ENCODE data around the gene SHISAL1.

The SHISAL1 gene

DNA sequence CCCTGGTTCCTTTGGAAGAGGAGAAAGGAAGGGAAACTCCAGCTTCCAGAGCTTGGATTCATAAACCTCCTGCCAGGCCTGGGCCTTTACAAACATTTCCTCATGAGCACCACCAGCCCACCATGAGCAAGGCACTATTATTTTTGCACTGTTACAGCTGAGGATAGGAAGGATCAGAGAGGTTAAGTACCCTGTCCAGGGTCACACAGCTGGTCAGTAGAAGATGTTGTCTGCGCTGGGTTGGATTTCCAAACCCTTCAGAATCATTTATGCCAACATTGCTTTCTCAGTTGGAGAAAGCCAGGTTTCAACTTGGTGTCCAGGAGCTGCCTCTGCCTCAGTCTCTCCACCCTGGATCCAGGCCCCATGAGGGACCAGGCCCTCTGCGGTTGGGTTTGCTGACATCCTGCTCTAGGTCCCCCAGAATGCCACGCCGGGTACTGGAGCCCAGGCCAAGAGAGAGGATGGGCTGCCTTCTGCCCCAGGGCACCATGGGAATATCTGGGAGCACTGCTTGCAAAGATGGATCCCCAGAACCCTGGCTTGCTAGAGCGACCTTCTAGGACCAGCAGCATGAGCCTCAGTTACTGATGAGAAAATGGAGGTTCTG lies 29.7 kb upstream of the SHISAL1 start:
- Histone ChIP-seq H3K36me3 (ENCODE audit: control insufficient read depth, insufficient read depth, low read length) (no peaks in the 10 kb centered on the region), H3K27ac (ENCODE audit: low read depth, low read length, severe bottlenecking) (peak overlapping the region; percentile 78), H3K4me1 (ENCODE audit: control insufficient read depth, insufficient read depth, low read length, poor library complexity, severe bottlenecking) (peaks cover 6% of the 10 kb centered on the region), H3K4me3 (ENCODE audit: extremely low read depth, insufficient read depth, low read length, poor library complexity, severe bottlenecking) (no peak overlapping the region), H3K9me3 (ENCODE audit: control insufficient read depth, low read length) (no peaks in the 10 kb centered on the region)
- 94 to 98% methylated on average over 5 of the region's 5 CpGs for WGBS, 2 experiments (ENCODE audit: insufficient coverage in 2 of 2)

GRCh38 chr22:44341431-44342346 lies 28.9 kb upstream of the SHISAL1 start:
- Histone ChIP-seq H3K4me1 (ENCODE audit: control insufficient read depth, insufficient read depth, low read length, poor library complexity, severe bottlenecking) (peaks cover 10% of the 10 kb centered on the region), H3K9me3 (ENCODE audit: control insufficient read depth, low read length) (no peaks in the 10 kb centered on the region), H3K27ac (ENCODE audit: low read depth, low read length, severe bottlenecking) (peak overlapping the region; percentile 78), H3K36me3 (ENCODE audit: control insufficient read depth, insufficient read depth, low read length) (no peaks in the 10 kb centered on the region), H3K4me3 (ENCODE audit: extremely low read depth, insufficient read depth, low read length, poor library complexity, severe bottlenecking) (no peak overlapping the region)
- WGBS, 2 experiments (ENCODE audit: insufficient coverage in 2 of 2): 68 to 72% methylated on average over 14 to 15 of the region's 17 CpGs

DNA sequence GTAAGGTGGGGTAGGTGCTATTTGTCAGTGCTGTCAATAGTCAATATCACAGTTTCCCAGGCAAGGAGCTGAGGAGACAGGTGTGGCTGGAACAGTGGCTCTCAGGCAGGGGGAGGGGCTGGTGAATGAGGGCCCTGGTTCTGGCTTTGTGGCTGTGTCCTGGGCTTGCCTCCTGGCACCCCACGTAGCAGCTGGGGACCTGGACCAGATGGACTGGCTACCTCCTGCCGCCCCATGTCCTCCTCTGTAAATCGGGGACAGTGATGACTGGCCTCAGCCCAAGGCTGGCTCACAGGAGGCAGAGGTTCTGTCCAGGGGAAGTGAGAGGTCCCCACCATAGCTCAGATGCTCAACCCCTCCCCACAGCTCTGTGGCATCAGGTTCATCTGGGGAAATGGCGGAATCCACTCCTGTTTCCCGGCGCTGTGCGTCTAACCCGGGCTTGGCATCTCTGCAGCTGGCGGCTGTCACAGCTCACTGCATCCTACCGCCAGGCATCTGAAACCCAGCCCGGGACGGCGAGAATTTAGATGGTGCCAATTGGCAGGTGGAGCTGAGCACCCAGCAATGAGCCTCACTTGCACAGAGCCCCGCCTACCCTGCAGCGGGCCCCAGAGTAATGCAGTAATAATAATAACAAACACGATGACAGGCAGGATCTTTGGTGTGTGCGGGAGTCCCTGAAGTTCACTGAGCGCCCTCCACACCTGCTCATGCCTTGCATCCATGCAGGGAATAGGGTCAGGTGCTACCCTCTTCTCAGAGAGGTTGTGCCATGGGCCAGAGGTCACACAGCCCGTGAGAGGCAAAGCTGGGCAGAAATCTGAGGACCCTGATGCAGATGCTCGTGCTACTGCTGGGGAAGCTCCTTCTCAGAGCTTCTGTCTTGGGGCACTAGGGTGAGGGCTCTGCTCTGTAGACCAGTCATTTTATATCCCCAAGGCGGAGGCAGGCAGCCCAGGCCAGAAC lies 27.8 kb upstream of the SHISAL1 start:
- no peak overlapping the region for H3K4me3 ChIP-seq (ENCODE audit: extremely low read depth, insufficient read depth, low read length, poor library complexity, severe bottlenecking)
- no peaks in the 10 kb centered on the region for H3K9me3 ChIP-seq (ENCODE audit: control insufficient read depth, low read length)
- H3K27ac ChIP-seq (ENCODE audit: low read depth, low read length, severe bottlenecking): no peak overlapping the region
- no peaks in the 10 kb centered on the region for H3K36me3 ChIP-seq (ENCODE audit: control insufficient read depth, insufficient read depth, low read length)
- WGBS, 2 experiments (ENCODE audit: insufficient coverage in 2 of 2): 91 to 94% methylated on average over 18 to 20 of the region's 21 CpGs
- H3K4me1 ChIP-seq (ENCODE audit: control insufficient read depth, insufficient read depth, low read length, poor library complexity, severe bottlenecking): peaks cover 10% of the 10 kb centered on the region

GRCh38 chr22:44338906-44339305 lies 26.2 kb upstream of the SHISAL1 start:
- WGBS, 2 experiments (ENCODE audit: insufficient coverage in 2 of 2): 85 to 100% methylated on average over 1 to 2 of the region's 2 CpGs
- H3K27ac ChIP-seq (ENCODE audit: low read depth, low read length, severe bottlenecking): no peak overlapping the region
- no peaks in the 10 kb centered on the region for H3K9me3 ChIP-seq (ENCODE audit: control insufficient read depth, low read length)
- peaks cover 10% of the 10 kb centered on the region for H3K4me1 ChIP-seq (ENCODE audit: control insufficient read depth, insufficient read depth, low read length, poor library complexity, severe bottlenecking)
- H3K36me3 ChIP-seq (ENCODE audit: control insufficient read depth, insufficient read depth, low read length): no peaks in the 10 kb centered on the region
- H3K4me3 ChIP-seq (ENCODE audit: extremely low read depth, insufficient read depth, low read length, poor library complexity, severe bottlenecking): no peak overlapping the region

- Histone ChIP-seq H3K4me1 (ENCODE audit: control insufficient read depth, insufficient read depth, low read length, poor library complexity, severe bottlenecking) (peaks cover 10% of the 10 kb centered on the region), H3K9me3 (ENCODE audit: control insufficient read depth, low read length) (no peaks in the 10 kb centered on the region), H3K27ac (ENCODE audit: low read depth, low read length, severe bottlenecking) (no peak overlapping the region), H3K4me3 (ENCODE audit: extremely low read depth, insufficient read depth, low read length, poor library complexity, severe bottlenecking) (no peak overlapping the region), H3K36me3 (ENCODE audit: control insufficient read depth, insufficient read depth, low read length) (no peaks in the 10 kb centered on the region)
- WGBS, 2 experiments (ENCODE audit: insufficient coverage in 2 of 2): 85 to 92% methylated on average over 3 to 7 of the region's 8 CpGs
These were observed 25.5 kb upstream of the SHISAL1 start for GRCh38 chr22:44338177-44338810.

DNA sequence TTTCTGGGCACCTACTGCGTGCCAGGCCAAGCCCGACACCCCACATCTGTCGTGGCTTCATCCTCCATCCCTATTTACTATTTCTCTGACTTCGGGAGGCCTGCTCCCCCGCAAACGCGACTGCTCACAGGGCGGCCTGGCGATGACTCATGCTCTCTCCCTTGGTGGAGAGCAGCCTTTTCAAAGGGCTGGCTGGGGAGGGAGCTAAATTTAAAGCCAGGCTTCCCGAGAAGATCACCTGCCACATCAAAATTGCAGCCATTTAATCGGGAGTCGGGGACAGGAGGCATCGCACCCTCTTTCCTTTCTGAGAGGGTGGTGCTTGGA lies 24.9 kb upstream of the SHISAL1 start:
- Histone ChIP-seq H3K4me1 (ENCODE audit: control insufficient read depth, insufficient read depth, low read length, poor library complexity, severe bottlenecking) (peaks cover 10% of the 10 kb centered on the region), H3K27ac (ENCODE audit: low read depth, low read length, severe bottlenecking) (no peak overlapping the region), H3K9me3 (ENCODE audit: control insufficient read depth, low read length) (no peaks in the 10 kb centered on the region), H3K4me3 (ENCODE audit: extremely low read depth, insufficient read depth, low read length, poor library complexity, severe bottlenecking) (no peak overlapping the region), H3K36me3 (ENCODE audit: control insufficient read depth, insufficient read depth, low read length) (no peaks in the 10 kb centered on the region)
- 9 to 14% methylated on average over 9 to 12 of the region's 13 CpGs for WGBS, 2 experiments (ENCODE audit: insufficient coverage in 2 of 2)

GRCh38 chr22:44336962-44337677 lies 24.4 kb upstream of the SHISAL1 start:
- no peak overlapping the region for H3K27ac ChIP-seq (ENCODE audit: low read depth, low read length, severe bottlenecking)
- H3K36me3 ChIP-seq (ENCODE audit: control insufficient read depth, insufficient read depth, low read length): no peaks in the 10 kb centered on the region
- WGBS, 2 experiments (ENCODE audit: insufficient coverage in 2 of 2): 53 to 61% methylated on average over 17 to 20 of the region's 21 CpGs
- no peak overlapping the region for H3K4me3 ChIP-seq (ENCODE audit: extremely low read depth, insufficient read depth, low read length, poor library complexity, severe bottlenecking)
- H3K4me1 ChIP-seq (ENCODE audit: control insufficient read depth, insufficient read depth, low read length, poor library complexity, severe bottlenecking): peaks cover 10% of the 10 kb centered on the region
- no peaks in the 10 kb centered on the region for H3K9me3 ChIP-seq (ENCODE audit: control insufficient read depth, low read length)

DNA sequence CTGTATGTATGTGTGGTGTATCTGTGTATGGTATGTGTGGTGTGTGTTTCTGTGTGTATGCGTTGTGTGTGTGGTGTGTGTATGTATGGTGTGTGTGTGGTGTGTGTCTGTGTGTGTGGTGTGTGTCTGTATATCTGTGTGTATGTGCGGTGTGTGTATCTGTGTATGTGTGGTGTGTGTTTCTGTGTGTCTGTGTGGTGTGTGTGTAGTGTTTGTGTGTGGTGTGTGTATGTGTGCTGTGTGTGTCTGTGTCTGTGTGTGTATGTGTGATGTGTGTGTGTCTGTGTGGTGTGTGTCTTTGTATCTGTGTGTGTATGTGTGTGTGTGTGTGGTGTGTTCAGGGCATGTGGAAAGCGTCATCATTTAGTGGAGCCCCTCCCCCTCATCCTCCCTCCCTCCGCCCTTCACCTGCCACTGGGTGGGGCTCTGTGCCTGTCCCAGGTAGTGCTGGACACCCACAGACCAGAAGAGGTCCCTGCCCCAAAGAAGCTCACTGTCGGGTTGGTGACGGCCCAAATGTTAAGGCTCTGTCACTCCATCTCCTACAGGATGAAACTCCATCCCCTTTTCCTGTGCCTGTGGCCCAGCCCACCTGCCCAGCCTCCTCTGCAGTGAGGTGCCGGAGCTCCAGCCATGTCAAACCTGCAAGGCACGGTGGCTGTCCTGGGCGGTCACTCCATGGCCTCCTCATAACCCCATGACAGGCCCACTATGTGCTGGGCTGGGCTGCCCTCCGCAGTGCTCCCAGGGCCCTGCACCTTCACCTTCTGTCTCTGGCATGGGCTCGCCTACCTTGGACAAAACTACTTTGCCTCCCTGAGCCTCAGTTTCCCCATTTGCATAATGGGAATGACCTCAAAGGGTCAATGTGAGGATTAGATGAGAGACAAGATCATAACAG lies 23.4 kb upstream of the SHISAL1 start:
- H3K4me1 ChIP-seq (ENCODE audit: control insufficient read depth, insufficient read depth, low read length, poor library complexity, severe bottlenecking): peaks cover 10% of the 10 kb centered on the region
- no peaks in the 10 kb centered on the region for H3K36me3 ChIP-seq (ENCODE audit: control insufficient read depth, insufficient read depth, low read length)
- no peaks in the 10 kb centered on the region for H3K9me3 ChIP-seq (ENCODE audit: control insufficient read depth, low read length)
- H3K4me3 ChIP-seq (ENCODE audit: extremely low read depth, insufficient read depth, low read length, poor library complexity, severe bottlenecking): no peak overlapping the region
- 76 to 83% methylated on average over 7 to 8 of the region's 11 CpGs for WGBS, 2 experiments (ENCODE audit: insufficient coverage in 2 of 2)
- no peak overlapping the region for H3K27ac ChIP-seq (ENCODE audit: low read depth, low read length, severe bottlenecking)

GRCh38 chr22:44335066-44335839 lies 22.5 kb upstream of the SHISAL1 start:
- no peaks in the 10 kb centered on the region for H3K9me3 ChIP-seq (ENCODE audit: control insufficient read depth, low read length)
- H3K36me3 ChIP-seq (ENCODE audit: control insufficient read depth, insufficient read depth, low read length): no peaks in the 10 kb centered on the region
- no peak overlapping the region for H3K27ac ChIP-seq (ENCODE audit: low read depth, low read length, severe bottlenecking)
- WGBS, 2 experiments (ENCODE audit: insufficient coverage in 2 of 2): 92 to 96% methylated on average over 8 to 9 of the region's 9 CpGs
- peaks cover 13% of the 10 kb centered on the region for H3K4me1 ChIP-seq (ENCODE audit: control insufficient read depth, insufficient read depth, low read length, poor library complexity, severe bottlenecking)
- H3K4me3 ChIP-seq (ENCODE audit: extremely low read depth, insufficient read depth, low read length, poor library complexity, severe bottlenecking): no peak overlapping the region
